PFSK-1 (cell line): ENCODE results near the gene TOX3.

Experiments used
- FOXP2 ChIP-seq: optimal IDR thresholded peaks from 2 replicates; pipeline ENCODE3; 2011; ENCODE audit warnings: borderline replicate concordance, control low read depth, inconsistent platforms; ENCODE audit not compliant: insufficient read depth; ENCODE audit errors: extremely low read length, extremely low read depth
- POLR2AphosphoS5 ChIP-seq: IDR thresholded peaks from 2 replicates; pipeline ENCODE4 v1.6.1; 2012; ENCODE audit warnings: low read depth, mild to moderate bottlenecking, control low read depth, low read length, moderate library complexity
- REST ChIP-seq, 2 experiments: IDR thresholded peaks; 2 replicates each; pipeline versions ENCODE4 v1.6.1 to v1.8.0; 2011 to 2012; ENCODE audit warnings: low read depth in 2 of 2, low read length in 2 of 2, control low read depth in 1 of 2, inconsistent platforms in 1 of 2, mild to moderate bottlenecking in 1 of 2, moderate library complexity in 1 of 2; ENCODE audit not compliant: insufficient read depth in 1 of 2
- SIN3A ChIP-seq: IDR thresholded peaks from 2 replicates; pipeline ENCODE4 v1.6.1; 2012; ENCODE audit warnings: mild to moderate bottlenecking, low read length, moderate library complexity, borderline replicate concordance; ENCODE audit not compliant: insufficient read depth
- TAF1 ChIP-seq: IDR thresholded peaks from 2 replicates; pipeline ENCODE4 v1.6.1; 2012; ENCODE audit warnings: low read length, control low read depth, borderline replicate concordance; ENCODE audit not compliant: insufficient read depth

The TOX3 gene

GRCh38 chr16:52439171-52439701, 107.7 kb downstream of the TOX3 start:
- TF ChIP-seq FOXP2 = no peak
- TF ChIP-seq SIN3A = no peak
- TF ChIP-seq TAF1 = no peak
- TF ChIP-seq REST (IDR thresholded peaks at IDR 0.05; ENCODE audit: insufficient read depth in 1 of 2, low read depth in 2 of 2, low read length in 2 of 2) = no peak
- no peak for TF ChIP-seq POLR2AphosphoS5

GRCh38 chr16:52437277-52437670, 109.7 kb downstream of the TOX3 start:
- TF ChIP-seq REST (IDR thresholded peaks at IDR 0.05; ENCODE audit: insufficient read depth in 1 of 2, low read depth in 2 of 2, low read length in 2 of 2) (no peak), POLR2AphosphoS5 (no peak), FOXP2 (no peak), SIN3A (no peak), TAF1 (no peak)

- TF ChIP-seq POLR2AphosphoS5 (no peak), REST (IDR thresholded peaks at IDR 0.05; ENCODE audit: insufficient read depth in 1 of 2, low read depth in 2 of 2, low read length in 2 of 2) (no peak), FOXP2 (no peak), TAF1 (no peak), SIN3A (no peak)
Measured at GRCh38 chr16:52436339-52437276, 110.3 kb downstream of the TOX3 start.

- TF ChIP-seq POLR2AphosphoS5 = no peak
- TF ChIP-seq TAF1 = no peak
- TF ChIP-seq REST (IDR thresholded peaks at IDR 0.05; ENCODE audit: insufficient read depth in 1 of 2, low read depth in 2 of 2, low read length in 2 of 2) = no peak
- TF ChIP-seq FOXP2 = no peak
- TF ChIP-seq SIN3A = no peak
Measured at GRCh38 chr16:52434224-52434623, 112.7 kb downstream of the TOX3 start.
